ENCODE results near the gene UBR2.
A peak's percentile ranks its signal among the peaks of the same experiment; 100 is the strongest.
"Not testable (repeated sequence)": the region's sequence is repeated elsewhere in the genome, so short reads cannot be mapped to it uniquely, and the experiment has no call there.

The UBR2 gene

GRCh38 chr6:42694586-42694985 is 130.8 kb downstream of the UBR2 start:
- peak; percentile 87 for DNase-seq

GRCh38 chr6:42696526-42697267 is 132.9 kb downstream of the UBR2 start:
- DNase-seq, result peak; percentile 79

DNA sequence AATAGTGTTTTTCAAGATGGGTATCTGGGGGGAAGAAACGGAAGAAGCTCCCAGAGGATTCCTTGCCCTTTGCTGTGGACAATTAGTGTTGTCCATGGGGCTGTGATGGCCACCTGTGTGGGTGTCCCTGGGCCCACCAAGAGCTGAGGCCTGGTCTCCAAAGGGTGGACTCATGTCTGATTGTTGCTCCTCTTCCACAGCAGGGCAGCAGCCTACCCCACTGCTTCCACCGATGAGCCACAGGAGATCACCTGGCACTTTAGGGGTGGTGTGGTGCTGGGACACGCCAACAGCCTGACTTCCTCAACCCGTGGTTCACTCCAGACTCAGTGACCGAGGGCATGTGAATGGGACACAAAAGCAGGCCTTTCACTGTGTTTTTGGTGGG is 133.4 kb downstream of the UBR2 start:
- DNase-seq, result no peak

- DNase-seq, result no peak
Observed at GRCh38 chr6:42698217-42698616, 134.4 kb downstream of the UBR2 start.

- peak; percentile 75 for DNase-seq
Observed at GRCh38 chr6:42702200-42702599, 138.4 kb downstream of the UBR2 start.

DNA sequence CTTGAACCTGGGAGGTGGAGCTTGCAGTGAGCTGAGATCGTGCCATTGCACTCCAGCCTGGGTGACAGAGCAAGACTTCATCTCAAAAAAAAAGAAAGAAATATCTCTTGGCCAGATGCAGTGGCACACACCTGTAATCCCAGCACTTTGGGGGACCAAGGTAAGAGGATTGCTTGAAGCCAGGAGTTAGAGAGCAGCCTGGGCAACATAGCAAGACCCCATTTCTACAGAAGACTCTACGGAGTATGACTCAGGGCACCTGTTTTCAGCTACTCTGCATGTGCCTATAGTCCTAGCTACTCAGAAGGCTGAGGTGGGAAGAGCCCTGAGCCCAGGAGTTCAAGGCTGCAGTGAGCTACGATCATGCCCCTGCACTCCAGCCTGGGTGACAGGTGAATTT is 139.0 kb downstream of the UBR2 start:
- DNase-seq, result not testable (repeated sequence)

GRCh38 chr6:42704251-42704936 is 140.6 kb downstream of the UBR2 start:
- peak; percentile 74 for DNase-seq

DNA sequence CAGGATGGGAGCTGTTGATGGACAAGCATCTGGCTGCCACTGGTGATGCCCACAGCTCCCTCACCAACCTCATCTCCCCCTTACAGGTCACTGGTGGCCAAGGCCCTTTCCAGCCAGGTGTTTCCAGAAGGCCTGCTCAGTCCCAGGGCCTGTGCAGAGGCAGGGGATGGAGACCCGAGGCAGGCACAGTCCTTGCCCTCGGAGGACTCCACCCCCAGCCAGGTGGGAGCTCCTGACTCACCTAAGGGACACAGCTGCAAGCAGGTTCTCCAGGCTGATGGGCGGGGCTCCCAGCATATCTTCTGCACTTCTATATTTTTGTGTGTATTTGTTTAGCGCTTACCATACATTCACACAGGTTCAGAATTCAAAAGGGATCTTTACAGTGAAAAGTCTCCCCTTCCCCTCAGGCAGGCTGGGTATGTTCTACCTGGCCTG is 141.1 kb downstream of the UBR2 start:
- DNase-seq, result no peak

DNA sequence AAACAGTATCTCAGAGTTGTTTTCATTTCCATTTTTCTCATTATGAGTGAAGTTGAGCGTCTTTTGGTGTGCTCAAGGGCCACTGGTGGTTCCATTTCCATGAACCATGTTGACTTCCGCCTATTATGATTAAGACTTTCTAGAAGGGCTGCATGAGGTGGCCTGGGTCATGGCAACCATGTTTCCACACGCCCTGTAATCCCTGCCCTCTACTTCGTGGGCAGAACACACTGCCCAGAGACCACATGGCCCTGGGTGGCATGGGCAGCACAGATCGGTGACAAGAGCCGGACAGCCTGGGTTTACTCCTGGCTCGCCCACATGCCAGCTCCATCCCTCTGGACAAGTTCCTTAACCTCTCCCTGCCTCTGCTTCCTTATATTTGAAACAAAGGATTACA is 143.8 kb downstream of the UBR2 start:
- no peak for DNase-seq

GRCh38 chr6:42708096-42708495 is 144.3 kb downstream of the UBR2 start:
- no peak for DNase-seq

- no peak for DNase-seq
Observed at GRCh38 chr6:42709871-42710270, 146.0 kb downstream of the UBR2 start.

DNA sequence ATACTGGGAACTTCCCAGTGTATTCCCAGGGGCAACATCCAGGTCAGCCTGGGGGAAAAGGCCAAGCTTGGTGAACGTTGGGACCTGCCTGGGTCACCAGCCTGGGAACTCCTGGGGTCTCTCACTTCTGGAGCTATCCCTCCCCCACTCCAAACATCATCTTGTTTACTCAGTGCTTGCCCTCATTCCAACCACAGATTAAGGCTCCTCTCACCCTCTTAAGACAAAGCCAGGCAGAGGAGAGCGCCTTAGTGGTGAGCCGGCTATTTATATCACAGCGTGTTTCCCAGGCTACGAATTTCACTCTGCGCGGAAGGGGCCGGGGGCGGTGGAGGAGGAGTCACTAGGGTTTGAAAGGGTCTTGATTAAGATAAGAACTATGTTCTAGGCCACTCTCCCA is 146.5 kb downstream of the UBR2 start:
- no peak for DNase-seq

- no peak for DNase-seq
Observed at GRCh38 chr6:42711930-42712329, 148.1 kb downstream of the UBR2 start.

DNA sequence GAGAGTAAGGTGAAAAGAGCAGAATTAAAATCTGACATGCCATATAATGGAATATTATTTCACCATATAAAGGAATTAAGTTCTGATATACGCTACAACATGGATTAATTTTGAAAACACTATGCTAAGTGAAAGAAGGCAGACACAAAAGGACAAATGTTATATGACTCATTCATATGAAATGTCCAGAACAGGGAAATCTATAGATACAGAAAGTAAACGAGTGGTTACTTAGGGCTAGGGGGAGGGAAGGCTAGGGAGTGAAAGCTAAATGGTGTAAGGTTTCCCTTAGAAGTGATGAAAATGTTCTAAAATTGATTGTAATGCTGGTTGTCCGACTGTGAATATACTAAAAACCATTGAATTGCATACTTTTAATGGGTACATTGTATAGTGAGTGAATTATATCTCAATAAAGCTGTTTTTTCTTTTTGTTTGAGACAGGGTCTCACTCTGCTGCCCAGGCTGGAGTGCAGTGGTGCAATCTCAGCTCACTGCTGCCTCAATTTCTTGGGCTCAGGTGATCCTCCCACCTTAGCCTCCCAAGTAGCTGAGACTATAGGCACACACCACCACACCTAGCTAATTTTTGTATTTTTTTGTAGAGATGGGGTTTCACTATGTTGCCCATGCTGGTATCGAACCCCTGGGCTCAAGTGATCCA is 150.4 kb downstream of the UBR2 start:
- peak; percentile 62 for DNase-seq

DNA sequence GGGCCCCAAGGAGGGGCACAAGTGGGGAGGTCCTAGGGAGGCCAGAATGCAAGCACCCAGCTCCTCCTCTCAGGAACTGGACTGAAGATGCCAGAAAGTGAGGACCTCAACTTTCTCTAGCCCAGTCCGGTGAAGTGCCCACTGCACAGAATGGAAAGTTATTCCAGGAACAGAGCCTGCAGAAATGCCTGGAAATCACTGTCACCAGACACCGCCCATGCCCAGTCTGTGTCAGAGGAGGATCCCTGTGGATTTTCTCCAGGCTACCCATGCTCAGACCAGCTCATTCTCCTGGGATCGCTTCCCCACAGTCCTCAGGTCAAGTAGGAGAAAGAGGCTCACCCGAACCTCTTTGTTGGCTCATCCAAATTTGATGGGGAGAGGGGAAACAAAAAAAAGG is 152.0 kb downstream of the UBR2 start:
- no peak for DNase-seq

- peak; percentile 29 for DNase-seq
Observed at GRCh38 chr6:42720739-42721138, 156.9 kb downstream of the UBR2 start.

DNA sequence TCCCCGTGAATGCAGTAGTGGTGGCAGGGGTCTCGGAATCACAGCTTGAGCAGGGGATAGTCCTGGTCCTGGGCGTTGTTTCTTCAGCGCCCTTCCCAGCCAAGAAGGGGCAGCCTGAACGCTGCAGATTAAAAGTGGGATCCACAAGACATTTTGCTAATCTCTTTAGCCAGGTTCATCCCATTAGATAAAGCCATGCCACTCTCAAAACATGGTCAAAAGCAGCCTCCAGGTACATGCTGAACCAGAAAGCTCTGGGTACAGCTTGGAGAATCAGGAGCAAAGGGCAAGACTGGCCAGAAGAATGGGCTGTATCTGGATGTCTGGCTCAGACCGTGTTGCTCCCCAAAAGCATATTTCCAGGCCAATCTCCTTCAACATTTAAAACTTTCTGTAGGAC is 158.7 kb downstream of the UBR2 start, which contains the start of gene PRPH2:
TSS of gene PRPH2 (minus strand) at position 101 of the 400 bp plus-strand sequence. CDS start 263 bp downstream, outside the sequence.
- no peak for DNase-seq

- no peak for DNase-seq
Observed at GRCh38 chr6:42724825-42725224, 161.0 kb downstream of the UBR2 start.

DNA sequence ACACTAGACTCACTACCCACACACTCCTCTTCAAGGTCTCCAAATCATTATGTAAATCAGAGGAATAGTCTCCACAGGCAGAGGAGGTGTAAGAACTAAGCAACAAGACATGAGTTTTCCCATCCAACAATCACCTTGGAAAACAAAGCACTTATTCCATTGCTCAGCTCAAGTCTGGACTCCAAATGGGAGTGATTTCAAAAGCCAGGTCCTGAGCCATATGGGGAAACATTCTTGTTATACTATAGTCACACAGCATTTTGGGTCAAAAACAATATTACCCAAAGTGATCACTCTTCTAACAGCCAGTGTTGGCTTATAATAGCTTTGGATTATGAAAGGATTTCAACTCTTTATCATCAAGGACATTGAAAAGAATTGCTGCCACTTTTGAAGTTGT is 162.2 kb downstream of the UBR2 start:
- no peak for DNase-seq

- DNase-seq, result peak; percentile 90
Observed at GRCh38 chr6:42726485-42727086, 162.8 kb downstream of the UBR2 start.

DNA sequence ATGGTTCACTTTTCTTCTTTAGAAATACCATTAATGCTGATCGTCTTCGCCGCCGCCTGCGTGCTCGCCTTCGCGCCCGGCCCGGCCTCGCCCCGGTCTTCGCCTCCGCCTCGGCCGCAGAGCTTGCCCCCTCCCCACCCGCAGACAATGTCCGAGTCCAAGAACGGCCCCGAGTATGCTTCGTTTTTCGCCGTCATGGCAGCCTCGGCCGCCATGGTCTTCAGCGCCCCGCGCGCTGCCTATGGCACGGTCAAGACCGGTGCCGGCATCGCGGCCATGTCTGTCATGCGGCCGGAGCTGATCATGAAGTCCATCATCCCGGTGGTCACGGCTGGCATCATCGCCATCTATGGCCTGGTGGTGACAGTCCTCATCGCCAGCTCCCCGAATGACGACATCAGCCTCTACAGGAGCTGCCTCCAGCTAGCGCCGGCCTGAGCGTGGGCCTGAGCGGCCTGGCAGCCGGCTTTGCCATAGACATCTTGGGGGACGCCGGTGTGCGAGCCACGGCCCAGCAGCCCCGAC is 163.3 kb downstream of the UBR2 start:
- DNase-seq, result no peak

DNA sequence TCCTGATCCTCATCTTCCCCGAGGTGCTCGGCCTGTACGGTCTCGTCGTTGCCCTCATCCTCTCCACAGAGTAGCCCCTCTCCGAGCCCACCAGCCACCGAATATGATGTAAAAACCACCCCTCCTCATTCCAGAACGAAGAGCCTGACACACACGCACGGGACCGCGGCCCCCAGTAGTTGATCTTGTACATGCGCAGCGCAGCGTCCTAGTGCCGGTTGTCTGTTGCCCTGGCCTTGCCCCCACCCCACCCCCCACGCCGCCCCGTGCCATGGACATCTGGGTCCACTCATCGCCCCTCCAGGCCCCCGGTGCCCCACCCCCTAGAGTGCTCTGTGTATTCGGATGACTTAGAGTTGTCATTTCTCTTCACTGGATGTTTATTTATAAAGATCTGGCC is 163.8 kb downstream of the UBR2 start:
- no peak for DNase-seq

- no peak for DNase-seq
Observed at GRCh38 chr6:42729731-42730130, 165.9 kb downstream of the UBR2 start.
